ENCODE measurements around the gene PCDH17. TPM values are rescaled to one million over a fixed set of nuclear protein-coding genes. Genes with fewer than 3 reads are reported as not detected.

Gene PCDH17, protein sequence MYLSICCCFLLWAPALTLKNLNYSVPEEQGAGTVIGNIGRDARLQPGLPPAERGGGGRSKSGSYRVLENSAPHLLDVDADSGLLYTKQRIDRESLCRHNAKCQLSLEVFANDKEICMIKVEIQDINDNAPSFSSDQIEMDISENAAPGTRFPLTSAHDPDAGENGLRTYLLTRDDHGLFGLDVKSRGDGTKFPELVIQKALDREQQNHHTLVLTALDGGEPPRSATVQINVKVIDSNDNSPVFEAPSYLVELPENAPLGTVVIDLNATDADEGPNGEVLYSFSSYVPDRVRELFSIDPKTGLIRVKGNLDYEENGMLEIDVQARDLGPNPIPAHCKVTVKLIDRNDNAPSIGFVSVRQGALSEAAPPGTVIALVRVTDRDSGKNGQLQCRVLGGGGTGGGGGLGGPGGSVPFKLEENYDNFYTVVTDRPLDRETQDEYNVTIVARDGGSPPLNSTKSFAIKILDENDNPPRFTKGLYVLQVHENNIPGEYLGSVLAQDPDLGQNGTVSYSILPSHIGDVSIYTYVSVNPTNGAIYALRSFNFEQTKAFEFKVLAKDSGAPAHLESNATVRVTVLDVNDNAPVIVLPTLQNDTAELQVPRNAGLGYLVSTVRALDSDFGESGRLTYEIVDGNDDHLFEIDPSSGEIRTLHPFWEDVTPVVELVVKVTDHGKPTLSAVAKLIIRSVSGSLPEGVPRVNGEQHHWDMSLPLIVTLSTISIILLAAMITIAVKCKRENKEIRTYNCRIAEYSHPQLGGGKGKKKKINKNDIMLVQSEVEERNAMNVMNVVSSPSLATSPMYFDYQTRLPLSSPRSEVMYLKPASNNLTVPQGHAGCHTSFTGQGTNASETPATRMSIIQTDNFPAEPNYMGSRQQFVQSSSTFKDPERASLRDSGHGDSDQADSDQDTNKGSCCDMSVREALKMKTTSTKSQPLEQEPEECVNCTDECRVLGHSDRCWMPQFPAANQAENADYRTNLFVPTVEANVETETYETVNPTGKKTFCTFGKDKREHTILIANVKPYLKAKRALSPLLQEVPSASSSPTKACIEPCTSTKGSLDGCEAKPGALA (N-terminal part only)
- total RNA-seq (2012; rRNA removed) (under 0.01 TPM in 1 of 2 replicates, not detected in the other), polyA plus RNA-seq (2012; rRNA removed) (not detected in 2 replicates), Bru-seq, nascent RNA (not detected), BruChase-seq, experiment 1, labeled RNA remaining after a 6-hour chase (percentile 1 among the genes with signal in this experiment), BruChase-seq, experiment 2, labeled RNA remaining after a 2-hour chase (not detected)
- polyA plus RNA-seq (2012; cell fraction: cytosol; rRNA removed) = not detected in 2 replicates
- polyA plus RNA-seq (2012; cell fraction: nucleus; rRNA removed; ENCODE audit: low replicate concordance) = not detected in 2 replicates
- long read RNA-seq = 0 reads

GRCh38 chr13:57631596-57632275 is at the start of gene PCDH17:
Gene PCDH17, plus strand, starts transcription at chr13:57631744. Its CDS starts 803 bp downstream, at chr13:57632547.
- H3K27me3 ChIP-seq (ENCODE audit: control insufficient read depth, insufficient read depth, low read length) = peaks cover 54% of the 10 kb centered on the region
- intact Hi-C loops (cut with micrococcal nuclease) = no loop called here
- H3K36me3 ChIP-seq (ENCODE audit: control insufficient read depth, insufficient read depth, low read length) = no peaks in the 10 kb centered on the region
- DNase-seq = no peak
- ChIA-PET CTCF (no interaction called here), POLR2A (ENCODE audit: unreplicated experiment) (no interaction called here)
- no peak within 1 kb of the TSS for H4K91ac ChIP-seq (ENCODE audit: insufficient read depth, low read depth, low read length)
- H3K4ac ChIP-seq (ENCODE audit: low read depth, low read length) = no peak within 1 kb of the TSS
- peaks cover 15% of the 10 kb centered on the region for H3K9me3 ChIP-seq (ENCODE audit: control insufficient read depth, insufficient read depth, low read length)
- H4K20me1 ChIP-seq (ENCODE audit: insufficient read depth, low read length) = no peaks in the 10 kb centered on the region
- H2AK9ac ChIP-seq (replicated peaks; ENCODE audit: low read depth, low read length, poor library complexity) = no peak within 1 kb of the TSS
- H4K8ac ChIP-seq (ENCODE audit: low read depth in 2 of 2, low read length in 2 of 2) = no peak within 1 kb of the TSS
- in situ Hi-C loops (cut with MboI; ENCODE audit: low sequenced_read_pairs) = loop anchor here (25.0 kb wide), 1 partner anchor 1681 kb away; no protein-coding TSS in a partner anchor
- dilution Hi-C loops (cut with HindIII; ENCODE audit: low sequenced_read_pairs, unreplicated experiment) = no loop called here
- no peak within 1 kb of the TSS for H2AK5ac ChIP-seq (ENCODE audit: low read depth, low read length)
- H3K79me1 ChIP-seq (ENCODE audit: low read depth in 1 of 2, low read length in 2 of 2) = no peaks in the 10 kb centered on the region
- no peak within 1 kb of the TSS for H2BK120ac ChIP-seq (ENCODE audit: low read depth, low read length)
- peak within 1 kb of the TSS; percentile 83 for H3K4me2 ChIP-seq (ENCODE audit: low read depth, low read length)
- H3K14ac ChIP-seq (replicated peaks; ENCODE audit: low read depth, low read length) = no peak within 1 kb of the TSS
- H3K4me1 ChIP-seq (ENCODE audit: control insufficient read depth, insufficient read depth, low read length) = no peaks in the 10 kb centered on the region; the same call in 1 of the 2 replicates
- H4K5ac ChIP-seq (ENCODE audit: low read depth, low read length) = no peak within 1 kb of the TSS
- H2BK15ac ChIP-seq (ENCODE audit: low read depth, low read length) = no peak within 1 kb of the TSS
- no peak within 1 kb of the TSS for H3K18ac ChIP-seq (ENCODE audit: low read depth, low read length)
- H3K56ac ChIP-seq (ENCODE audit: extremely low read depth, insufficient read depth, low read length) = no peak within 1 kb of the TSS
- WGBS, 2 experiments (ENCODE audit: extremely low coverage in 2 of 2, insufficient read length in 1 of 2) = no CpG with 5 or more reads among the region's 33 CpGs
- H2AFZ ChIP-seq (replicated peaks; ENCODE audit: low read length, poor library complexity) = peak within 1 kb of the TSS; percentile 75
- no peak within 1 kb of the TSS for H3K23ac ChIP-seq (ENCODE audit: low read depth, low read length)
- no peak within 1 kb of the TSS for H2BK5ac ChIP-seq (ENCODE audit: low read depth, low read length, poor library complexity, severe bottlenecking)
- ATAC-seq (ENCODE audit: low read depth) = 0 out of 2 replicates have a peak, but pooled peaks have one; percentile 32
- no peak within 1 kb of the TSS for H3K9ac ChIP-seq (ENCODE audit: low read depth, low read length)
- no peak within 1 kb of the TSS for H3K27ac ChIP-seq (ENCODE audit: insufficient read depth, low read length)
- H3K4me3 ChIP-seq (ENCODE audit: insufficient read depth, low read depth, low read length) = peak within 1 kb of the TSS; percentile 44
- BruUV-seq (replicated peaks) = no TSS peak
- H3K9me1 ChIP-seq (ENCODE audit: insufficient read depth, low read length) = no peaks in the 10 kb centered on the region
- no peak within 1 kb of the TSS for H2BK20ac ChIP-seq (ENCODE audit: low read depth, low read length)
- TF ChIP-seq POLR2A (IDR thresholded peaks at IDR 0.05; ENCODE audit: low read depth, low read length) (no peak), BHLHE40 (IDR thresholded peaks at IDR 0.05; ENCODE audit: low read depth, low read length) (no peak), MAFK (IDR thresholded peaks at IDR 0.05; ENCODE audit: low read depth, low read length) (no peak), MAZ (IDR thresholded peaks at IDR 0.05; ENCODE audit: borderline replicate concordance, low read depth, low read length) (no peak), CTCF (conservative IDR thresholded peaks at IDR 0.05; ENCODE audit: low read depth, low read length) (no peak), MXI1 (IDR thresholded peaks at IDR 0.05; ENCODE audit: borderline replicate concordance, low read depth, low read length) (no peak), SMC3 (IDR thresholded peaks at IDR 0.05; ENCODE audit: low read depth, low read length) (no peak), CHD1 (IDR thresholded peaks at IDR 0.05; ENCODE audit: low read depth, low read length) (no peak), RFX5 (IDR thresholded peaks at IDR 0.05; ENCODE audit: low read depth, low read length) (no peak), CEBPB (IDR thresholded peaks at IDR 0.05; ENCODE audit: low read depth, low read length) (no peak), RCOR1 (IDR thresholded peaks at IDR 0.05; ENCODE audit: insufficient replicate concordance, low read length) (no peak)
